GM21515 (cell line): Measurements from ENCODE around the gene COX7A2.
A peak's percentile ranks its signal among the peaks of the same experiment; 100 is the strongest.

ENCODE experiments used
- ATAC-seq: cut with Tn5 transposase; IDR thresholded peaks from one replicate; pipeline ENCODE4 v1.9.1; 2021; ENCODE audit not compliant: unreplicated experiment

Gene COX7A2

GRCh38 chr6:75268988-75269354, 25.4 kb upstream of the COX7A2 start:
- ATAC-seq: no peak

- ATAC-seq: no peak
Observed at GRCh38 chr6:75268121-75268987, 24.8 kb upstream of the COX7A2 start.

GRCh38 chr6:75267461-75267860, 23.9 kb upstream of the COX7A2 start:
- ATAC-seq: no peak

GRCh38 chr6:75266716-75267291, 23.2 kb upstream of the COX7A2 start:
- peak; percentile 61 for ATAC-seq

- ATAC-seq: no peak
Observed at GRCh38 chr6:75263401-75263750, 19.8 kb upstream of the COX7A2 start.

- ATAC-seq: no peak
Observed at GRCh38 chr6:75262716-75263400, 19.3 kb upstream of the COX7A2 start.

GRCh38 chr6:75261299-75261698, 17.7 kb upstream of the COX7A2 start:
- ATAC-seq: no peak

GRCh38 chr6:75257343-75258087, 13.9 kb upstream of the COX7A2 start:
- ATAC-seq: no peak

- no peak for ATAC-seq
Observed at GRCh38 chr6:75250552-75250951, 7.0 kb upstream of the COX7A2 start.

- no peak for ATAC-seq
Observed at GRCh38 chr6:75249837-75250236, 6.2 kb upstream of the COX7A2 start.

GRCh38 chr6:75246386-75246785, 2.8 kb upstream of the COX7A2 start:
- ATAC-seq: no peak

- ATAC-seq: peak; percentile 6
Observed at GRCh38 chr6:75244063-75244584, 523 bp upstream of the COX7A2 start.

- no peak for ATAC-seq
Observed at GRCh38 chr6:75236630-75237029, 7.0 kb downstream of the COX7A2 start.

GRCh38 chr6:75235271-75235670, 8.3 kb downstream of the COX7A2 start:
- no peak for ATAC-seq

- no peak for ATAC-seq
Observed at GRCh38 chr6:75234126-75234865, 9.3 kb downstream of the COX7A2 start.

- no peak for ATAC-seq
Observed at GRCh38 chr6:75233092-75233615, 10.4 kb downstream of the COX7A2 start.

- ATAC-seq: no peak
Observed at GRCh38 chr6:75230484-75231325, 12.9 kb downstream of the COX7A2 start.

- no peak for ATAC-seq
Observed at GRCh38 chr6:75224303-75224926, 19.2 kb downstream of the COX7A2 start.

GRCh38 chr6:75223428-75223827, 20.2 kb downstream of the COX7A2 start:
- ATAC-seq: no peak
